Fibroblast of the aortic adventitia (primary cell): ENCODE results near the gene COG2. TPM values are rescaled to one million over a fixed set of nuclear protein-coding genes. Genes with fewer than 3 reads are reported as not detected.

Experiments used
- DNase-seq: peaks from one replicate; pipeline ENCODE4 v3.0.0-alpha.2; 2010; ENCODE audit warnings: low read depth
- H3K4me3 ChIP-seq: 2 replicates; pipeline ENCODE4 v1.5.1; 2011; ENCODE audit warnings: low read depth, mild to moderate bottlenecking, control low read depth, low read length, moderate library complexity
- total RNA-seq: library from RNA; depleted of rRNA; stranded (reverse); fragments of >200 nt; gene quantifications from 2 replicates; pipeline ENCODE4 v1.2.3, GENCODE V29; 2012; ENCODE audit warnings: low replicate concordance
- TF ChIP-seq, protein P1 (sequence below): IDR thresholded peaks from 2 replicates; pipeline ENCODE4 v1.5.1; 2011; ENCODE audit warnings: mild to moderate bottlenecking, low read length, control low read depth, inconsistent platforms; ENCODE audit not compliant: insufficient read depth

COG2 gene
- total RNA-seq, 1 donor: 22.1 TPM

GRCh38 chr1:230725256-230726012, 83.2 kb downstream of the COG2 start:
- no peak overlapping the region for H3K4me3 ChIP-seq
- no peak for DNase-seq
- TF ChIP-seq, protein P1, sequence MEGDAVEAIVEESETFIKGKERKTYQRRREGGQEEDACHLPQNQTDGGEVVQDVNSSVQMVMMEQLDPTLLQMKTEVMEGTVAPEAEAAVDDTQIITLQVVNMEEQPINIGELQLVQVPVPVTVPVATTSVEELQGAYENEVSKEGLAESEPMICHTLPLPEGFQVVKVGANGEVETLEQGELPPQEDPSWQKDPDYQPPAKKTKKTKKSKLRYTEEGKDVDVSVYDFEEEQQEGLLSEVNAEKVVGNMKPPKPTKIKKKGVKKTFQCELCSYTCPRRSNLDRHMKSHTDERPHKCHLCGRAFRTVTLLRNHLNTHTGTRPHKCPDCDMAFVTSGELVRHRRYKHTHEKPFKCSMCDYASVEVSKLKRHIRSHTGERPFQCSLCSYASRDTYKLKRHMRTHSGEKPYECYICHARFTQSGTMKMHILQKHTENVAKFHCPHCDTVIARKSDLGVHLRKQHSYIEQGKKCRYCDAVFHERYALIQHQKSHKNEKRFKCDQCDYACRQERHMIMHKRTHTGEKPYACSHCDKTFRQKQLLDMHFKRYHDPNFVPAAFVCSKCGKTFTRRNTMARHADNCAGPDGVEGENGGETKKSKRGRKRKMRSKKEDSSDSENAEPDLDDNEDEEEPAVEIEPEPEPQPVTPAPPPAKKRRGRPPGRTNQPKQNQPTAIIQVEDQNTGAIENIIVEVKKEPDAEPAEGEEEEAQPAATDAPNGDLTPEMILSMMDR: no peak

- no peak overlapping the region for H3K4me3 ChIP-seq
- TF ChIP-seq, protein P1: no peak
- no peak for DNase-seq
Measured at GRCh38 chr1:230728710-230729392, 86.6 kb downstream of the COG2 start.

DNA sequence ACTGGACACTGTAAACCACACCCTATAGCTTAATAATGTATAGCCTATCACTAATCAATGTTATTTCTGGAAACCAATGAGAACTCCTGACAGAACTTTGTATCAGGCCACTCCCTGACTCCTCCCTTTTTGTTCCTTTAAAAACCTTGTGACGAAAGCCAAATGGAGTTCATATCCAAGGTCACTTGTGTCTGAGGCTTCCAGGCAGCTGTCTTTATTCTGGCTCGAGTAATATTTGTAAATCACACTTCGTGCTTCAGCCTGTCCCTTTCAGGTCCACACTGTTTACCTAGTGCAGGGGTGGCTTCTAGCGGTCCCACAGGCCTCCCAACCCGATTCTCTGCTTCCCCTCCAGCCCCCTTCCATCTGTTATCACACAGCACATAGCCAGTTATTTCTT, 88.7 kb downstream of the COG2 start:
- TF ChIP-seq, protein P1: no peak
- no peak for DNase-seq
- no peak overlapping the region for H3K4me3 ChIP-seq

GRCh38 chr1:230735447-230735846, 93.2 kb downstream of the COG2 start:
- DNase-seq: no peak
- H3K4me3 ChIP-seq: no peak overlapping the region
- TF ChIP-seq, protein P1: no peak

DNA sequence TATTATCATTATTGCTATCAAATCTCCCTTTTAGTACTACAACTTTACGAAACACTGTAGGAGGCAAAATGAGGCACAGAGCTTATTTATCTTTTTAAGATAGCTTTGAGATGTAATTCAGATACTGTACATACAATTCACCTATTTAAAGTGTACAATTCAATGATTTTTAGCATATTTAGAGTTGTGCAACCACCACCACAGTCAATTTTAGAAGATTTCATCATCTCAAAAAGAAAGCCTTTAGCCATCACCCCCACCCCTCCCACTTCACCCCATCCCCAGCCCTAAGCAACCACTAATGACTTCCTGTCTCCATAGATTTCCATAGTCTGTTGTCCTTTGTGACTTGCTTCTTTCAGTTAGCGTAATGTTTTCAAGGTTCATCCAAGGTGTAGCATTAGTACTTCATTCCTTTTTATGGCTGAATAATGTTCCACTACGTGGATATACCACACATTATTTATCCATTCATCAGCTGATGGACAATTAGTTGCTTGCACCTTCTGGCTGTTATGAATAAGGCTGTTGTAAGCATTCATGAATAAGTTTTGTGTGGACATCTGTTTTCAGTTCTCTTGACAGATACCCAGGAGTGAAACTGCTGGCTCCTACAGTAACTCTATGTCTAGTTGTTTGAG, 95.5 kb downstream of the COG2 start:
- H3K4me3 ChIP-seq: no peak overlapping the region
- TF ChIP-seq, protein P1: no peak
- DNase-seq: no peak

DNA sequence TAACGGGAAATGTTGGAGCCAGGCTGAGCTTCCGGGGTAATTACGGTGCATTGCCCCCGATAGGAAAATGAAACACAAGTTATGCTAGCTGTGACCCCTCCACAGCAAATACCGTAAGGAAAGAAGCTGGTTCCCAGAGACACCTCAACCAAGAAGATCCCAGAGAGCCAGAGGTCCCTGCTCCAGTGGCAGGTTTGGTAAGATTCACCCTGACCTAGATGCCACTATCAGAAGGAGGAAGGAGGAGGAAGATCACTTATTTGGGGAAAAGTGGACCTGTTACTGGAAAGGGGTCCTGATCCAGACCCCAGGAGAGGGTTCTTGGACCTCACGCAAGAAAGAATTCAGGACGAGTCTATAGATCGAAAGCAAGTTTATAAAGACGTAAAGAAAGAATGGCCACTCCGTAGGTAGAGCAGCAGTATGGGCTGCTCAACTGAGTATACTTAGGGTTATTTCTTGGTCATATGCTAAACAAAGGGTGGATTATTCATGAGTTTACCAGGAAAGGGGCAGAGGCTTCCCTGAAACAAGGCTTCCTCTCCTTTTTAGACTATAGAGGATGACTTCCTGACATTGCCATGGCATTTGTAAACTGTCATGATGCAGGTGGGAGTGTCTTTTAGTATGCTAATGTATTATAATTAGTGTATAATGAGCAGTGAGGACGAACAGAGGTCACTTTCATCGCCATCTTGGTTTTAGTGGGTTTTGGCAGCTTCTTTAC, 97.4 kb downstream of the COG2 start:
- DNase-seq: no peak
- TF ChIP-seq, protein P1: no peak
- no peak overlapping the region for H3K4me3 ChIP-seq
